Fibroblast of mammary gland (primary cell): ENCODE measurements around the gene UST.

Experiments
- DNase-seq: peaks from one replicate; pipeline ENCODE4 v3.0.0-alpha.2; 2010; ENCODE audit warnings: low read depth
- H3K4me3 ChIP-seq: 2 replicates; pipeline ENCODE4 v1.5.1; 2011; ENCODE audit warnings: low read depth, mild to moderate bottlenecking, low read length, moderate library complexity; ENCODE audit not compliant: control insufficient read depth
- TF ChIP-seq, protein P1 (sequence below): conservative IDR thresholded peaks from 2 replicates; pipeline ENCODE4 v1.5.1; 2011; ENCODE audit warnings: low read depth, low read length, inconsistent platforms; ENCODE audit not compliant: control insufficient read depth, insufficient read depth

UST gene

DNA sequence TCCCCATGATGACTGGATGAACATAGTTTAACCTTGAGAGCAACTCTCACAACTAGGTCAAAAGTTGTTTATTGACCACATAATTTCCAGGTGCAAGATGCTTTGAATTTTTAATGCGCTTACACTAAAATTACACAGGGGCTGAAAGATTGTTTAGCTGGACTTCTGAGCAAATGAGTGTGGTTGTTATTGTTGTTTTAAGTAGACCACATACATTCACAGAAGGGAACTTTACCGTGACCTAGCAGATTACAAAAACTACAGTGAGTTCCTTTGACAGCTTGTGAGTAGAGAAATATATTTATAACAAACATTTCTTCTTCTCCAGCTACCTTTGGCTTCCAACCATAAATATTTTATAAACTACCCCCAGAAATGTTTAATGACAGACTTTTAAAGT is 178.9 kb downstream of the UST start:
- H3K4me3 ChIP-seq = no peak overlapping the region
- TF ChIP-seq, protein P1, sequence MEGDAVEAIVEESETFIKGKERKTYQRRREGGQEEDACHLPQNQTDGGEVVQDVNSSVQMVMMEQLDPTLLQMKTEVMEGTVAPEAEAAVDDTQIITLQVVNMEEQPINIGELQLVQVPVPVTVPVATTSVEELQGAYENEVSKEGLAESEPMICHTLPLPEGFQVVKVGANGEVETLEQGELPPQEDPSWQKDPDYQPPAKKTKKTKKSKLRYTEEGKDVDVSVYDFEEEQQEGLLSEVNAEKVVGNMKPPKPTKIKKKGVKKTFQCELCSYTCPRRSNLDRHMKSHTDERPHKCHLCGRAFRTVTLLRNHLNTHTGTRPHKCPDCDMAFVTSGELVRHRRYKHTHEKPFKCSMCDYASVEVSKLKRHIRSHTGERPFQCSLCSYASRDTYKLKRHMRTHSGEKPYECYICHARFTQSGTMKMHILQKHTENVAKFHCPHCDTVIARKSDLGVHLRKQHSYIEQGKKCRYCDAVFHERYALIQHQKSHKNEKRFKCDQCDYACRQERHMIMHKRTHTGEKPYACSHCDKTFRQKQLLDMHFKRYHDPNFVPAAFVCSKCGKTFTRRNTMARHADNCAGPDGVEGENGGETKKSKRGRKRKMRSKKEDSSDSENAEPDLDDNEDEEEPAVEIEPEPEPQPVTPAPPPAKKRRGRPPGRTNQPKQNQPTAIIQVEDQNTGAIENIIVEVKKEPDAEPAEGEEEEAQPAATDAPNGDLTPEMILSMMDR = no peak
- no peak for DNase-seq

- H3K4me3 ChIP-seq = no peak overlapping the region
- DNase-seq = peak; percentile 5
- TF ChIP-seq, protein P1 = no peak
These were observed 179.6 kb downstream of the UST start for GRCh38 chr6:148926478-148926877.

- TF ChIP-seq, protein P1 = no peak
- H3K4me3 ChIP-seq = no peak overlapping the region
- DNase-seq = no peak
These were observed 180.8 kb downstream of the UST start for GRCh38 chr6:148927586-148927985.

- H3K4me3 ChIP-seq = no peak overlapping the region
- TF ChIP-seq, protein P1 = no peak
- no peak for DNase-seq
These were observed 182.0 kb downstream of the UST start for GRCh38 chr6:148928811-148929210.

DNA sequence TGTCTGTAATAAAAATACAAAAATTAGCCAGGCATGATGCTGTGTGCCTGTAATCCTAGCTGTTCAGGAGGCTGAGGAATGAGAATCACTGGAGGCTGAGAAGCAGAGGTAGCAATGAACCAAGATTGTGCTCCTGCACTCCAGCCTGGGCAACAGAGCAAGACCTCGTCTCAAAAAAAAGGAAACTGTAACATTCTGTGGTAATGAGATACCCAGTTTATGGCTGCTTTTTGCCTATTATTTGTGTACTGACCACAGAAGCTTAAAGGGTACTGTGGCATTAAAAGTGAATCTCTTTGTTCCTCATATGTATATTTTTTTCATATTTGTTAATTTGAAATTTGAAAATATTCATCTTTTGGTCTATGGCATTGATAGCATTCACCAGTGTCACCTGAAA is 185.4 kb downstream of the UST start:
- no peak overlapping the region for H3K4me3 ChIP-seq
- TF ChIP-seq, protein P1 = no peak

DNA sequence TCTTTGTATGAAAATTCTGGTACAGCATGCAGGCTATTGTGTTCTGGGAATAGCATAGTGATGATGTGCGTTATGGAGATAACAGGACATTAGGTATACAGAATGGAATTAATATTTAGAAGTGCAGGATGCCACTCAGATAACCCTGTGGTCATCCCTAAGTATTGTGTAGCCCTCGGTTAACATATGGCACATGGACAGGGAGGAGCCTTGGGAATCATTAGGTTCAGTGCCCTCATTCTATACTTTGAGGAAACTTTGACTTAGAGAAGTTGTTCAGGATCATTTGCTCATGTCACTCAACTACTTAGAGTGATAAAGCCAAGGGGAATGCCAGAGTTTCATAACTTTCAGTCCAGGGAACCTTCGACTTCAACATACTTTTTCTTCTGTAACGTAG is 185.9 kb downstream of the UST start:
- H3K4me3 ChIP-seq = no peak overlapping the region
- DNase-seq = no peak
- TF ChIP-seq, protein P1 = no peak

More for the DNA sequence above, 185.4 kb downstream of the UST start:
- DNase-seq = no peak

DNA sequence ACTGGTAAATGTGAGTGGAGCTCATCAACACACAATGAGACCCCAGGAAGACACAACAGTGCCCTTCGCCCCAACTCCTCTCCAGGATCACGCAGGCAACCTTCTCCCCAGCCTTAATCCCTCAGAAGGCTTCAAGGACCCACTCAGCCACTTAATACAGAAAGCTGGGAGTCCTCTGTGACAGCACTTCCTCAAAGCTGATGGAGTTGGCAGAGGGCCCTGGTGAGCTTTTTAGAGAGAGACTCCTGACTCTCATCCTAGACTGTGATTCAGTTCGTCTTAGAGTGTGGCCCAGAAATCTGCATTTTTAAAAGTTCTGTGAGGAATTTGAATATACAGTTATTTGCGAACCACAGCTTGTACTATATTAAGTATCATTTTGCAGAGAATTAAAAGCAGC is 187.7 kb downstream of the UST start:
- peak; percentile 60 for DNase-seq
- TF ChIP-seq, protein P1 = no peak
- H3K4me3 ChIP-seq = no peak overlapping the region
